IPS-NIHi7 (cell line): ENCODE data around the gene DNM3.
A peak's percentile ranks its signal among the peaks of the same experiment; 100 is the strongest.
"Not testable (repeated sequence)": the region's sequence is repeated elsewhere in the genome, so short reads cannot be mapped to it uniquely, and the experiment has no call there.

Experiments
- DNase-seq: peaks from one replicate; pipeline ENCODE4 v3.0.0; 2012; ENCODE audit warnings: mixed read lengths; ENCODE audit errors: extremely low spot score

Gene DNM3

GRCh38 chr1:172277989-172278388 lies 436.7 kb downstream of the DNM3 start:
- no peak for DNase-seq

- peak; percentile 35 for DNase-seq
Observed at GRCh38 chr1:172278478-172278877, 437.2 kb downstream of the DNM3 start.

DNA sequence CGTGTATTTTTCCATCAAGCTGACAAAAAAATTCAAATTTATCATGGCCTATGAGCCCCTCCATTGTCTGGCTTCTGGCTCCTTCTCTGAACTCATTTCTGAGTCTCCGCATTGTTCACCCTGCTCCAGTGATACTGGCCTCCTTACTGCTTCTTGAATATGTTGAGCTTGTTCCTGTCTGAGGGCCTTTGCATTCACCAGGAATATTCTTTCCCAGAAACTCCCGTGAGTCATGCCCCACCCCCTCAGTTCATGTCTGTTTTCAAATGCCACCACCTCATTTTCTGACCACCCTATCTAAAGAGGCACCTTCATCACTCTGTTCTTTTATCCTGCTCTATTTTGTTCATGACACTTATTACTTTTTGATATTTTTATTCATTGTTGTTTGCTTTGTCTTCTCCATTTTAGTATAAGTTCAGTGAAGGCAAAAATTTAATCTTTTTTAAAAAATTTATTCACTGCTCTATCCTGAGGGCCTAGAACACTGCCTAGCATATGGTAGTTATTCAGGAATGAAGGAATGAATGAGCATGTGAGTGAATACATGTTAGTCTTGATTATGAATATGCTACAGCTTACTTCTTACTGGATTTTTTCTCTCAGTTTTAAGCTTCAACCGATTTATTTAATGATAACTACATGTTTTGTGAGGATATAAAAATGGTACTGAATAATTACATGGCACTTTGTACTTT lies 438.8 kb downstream of the DNM3 start:
- no peak for DNase-seq

- DNase-seq = no peak
Observed at GRCh38 chr1:172283766-172284165, 442.5 kb downstream of the DNM3 start.

DNA sequence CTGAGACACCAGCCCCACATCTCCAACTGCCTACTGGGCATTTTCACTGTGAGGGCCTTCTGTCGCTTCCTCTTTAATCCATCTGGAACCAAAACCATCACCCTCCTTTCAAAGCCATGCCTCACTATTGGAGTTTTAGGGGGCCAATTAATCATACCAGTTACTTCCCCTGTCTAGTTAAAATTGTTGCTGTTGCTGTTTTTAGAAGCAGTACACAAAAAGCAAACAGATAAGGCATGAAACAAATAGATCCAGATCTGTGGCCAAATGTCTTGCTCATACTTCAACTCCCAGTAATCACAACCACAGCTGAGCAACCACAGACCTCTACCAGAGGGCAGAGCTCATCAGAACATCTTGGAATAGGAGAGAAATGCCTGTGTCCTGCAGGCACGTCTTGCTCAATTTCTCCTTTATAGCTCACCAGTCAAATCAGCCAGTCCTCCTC lies 445.4 kb downstream of the DNM3 start:
- DNase-seq = no peak

GRCh38 chr1:172287208-172287607 lies 445.9 kb downstream of the DNM3 start:
- DNase-seq = no peak

DNA sequence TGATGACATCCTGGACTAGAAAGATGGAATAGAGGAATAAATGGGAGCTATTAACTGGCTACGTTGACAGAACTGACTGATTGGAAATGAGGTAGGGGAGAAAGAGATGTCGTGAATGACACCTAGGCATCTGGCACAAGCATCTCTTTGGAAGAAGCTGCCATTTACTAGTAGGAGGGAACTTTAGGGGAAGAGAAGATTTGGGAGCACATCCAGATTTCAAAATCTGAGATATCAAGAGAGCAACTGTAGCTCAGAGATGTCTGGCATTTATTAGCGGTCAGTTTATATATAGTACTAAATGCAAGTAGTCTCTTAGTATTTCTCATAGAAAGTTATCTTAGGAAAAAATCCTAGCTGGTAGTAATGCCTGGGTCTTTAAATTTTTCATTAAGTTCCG lies 447.3 kb downstream of the DNM3 start:
- DNase-seq = no peak

- DNase-seq = no peak
Observed at GRCh38 chr1:172289448-172289847, 448.1 kb downstream of the DNM3 start.

DNA sequence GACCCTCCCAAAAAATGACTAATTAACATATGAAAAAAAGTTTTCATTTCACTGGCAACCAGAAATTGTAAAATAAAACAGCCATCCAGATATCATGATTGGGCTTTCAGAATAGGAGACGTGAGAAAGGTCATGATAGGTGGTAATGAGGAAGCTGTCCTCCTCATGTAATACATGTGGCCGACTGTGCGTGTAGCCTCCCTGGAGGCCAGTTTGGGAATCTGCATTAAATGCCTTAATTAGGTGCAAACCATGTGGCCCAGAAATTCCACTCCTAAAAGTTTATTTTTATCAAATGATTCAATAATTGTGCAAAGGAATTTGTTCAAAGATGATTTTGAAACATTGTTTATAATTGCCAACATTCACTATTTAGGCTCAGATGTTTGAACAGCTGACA lies 451.5 kb downstream of the DNM3 start:
- DNase-seq = no peak

GRCh38 chr1:172293429-172293828 lies 452.1 kb downstream of the DNM3 start:
- DNase-seq = no peak

GRCh38 chr1:172298141-172298540 lies 456.8 kb downstream of the DNM3 start:
- no peak for DNase-seq

GRCh38 chr1:172298911-172299310 lies 457.6 kb downstream of the DNM3 start:
- no peak for DNase-seq

GRCh38 chr1:172299515-172299914 lies 458.2 kb downstream of the DNM3 start:
- DNase-seq = no peak

DNA sequence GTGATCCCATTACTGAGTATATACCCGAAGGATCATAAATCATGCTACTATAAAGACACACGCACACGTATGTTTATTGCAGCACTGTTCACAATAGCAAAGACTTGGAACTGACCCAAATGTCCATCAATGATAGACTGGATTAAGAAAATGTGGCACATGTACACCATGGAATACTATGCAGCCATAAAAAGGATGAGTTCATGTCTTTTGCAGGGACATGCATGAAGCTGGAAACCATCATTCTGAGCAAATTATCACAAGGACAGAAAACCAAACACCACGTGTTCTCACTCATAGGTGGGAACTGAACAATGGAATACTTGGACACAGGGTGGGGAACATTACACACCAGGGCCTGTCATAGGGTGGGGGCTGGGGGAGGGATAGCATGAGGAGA lies 466.2 kb downstream of the DNM3 start:
- not testable (repeated sequence) for DNase-seq

DNA sequence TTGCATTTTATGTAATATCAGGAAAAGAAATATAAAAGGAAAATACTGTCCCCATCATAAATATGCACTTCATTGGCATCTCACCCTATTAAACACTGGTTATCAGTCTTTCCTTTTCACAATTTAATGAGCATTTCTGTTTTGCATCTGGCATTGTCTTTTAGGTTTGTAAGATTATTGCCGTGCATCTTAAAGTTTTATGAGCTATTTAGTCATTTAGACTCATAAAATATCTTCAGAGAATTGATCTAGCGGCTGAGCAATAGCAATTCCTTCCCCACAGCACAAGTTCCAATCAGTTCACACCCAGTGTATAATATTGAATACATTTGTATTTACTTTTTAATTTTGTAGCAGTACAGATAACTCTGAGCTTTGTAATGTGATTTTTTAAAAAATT lies 466.8 kb downstream of the DNM3 start:
- DNase-seq = no peak

- DNase-seq = no peak
Observed at GRCh38 chr1:172308577-172308976, 467.3 kb downstream of the DNM3 start.

DNA sequence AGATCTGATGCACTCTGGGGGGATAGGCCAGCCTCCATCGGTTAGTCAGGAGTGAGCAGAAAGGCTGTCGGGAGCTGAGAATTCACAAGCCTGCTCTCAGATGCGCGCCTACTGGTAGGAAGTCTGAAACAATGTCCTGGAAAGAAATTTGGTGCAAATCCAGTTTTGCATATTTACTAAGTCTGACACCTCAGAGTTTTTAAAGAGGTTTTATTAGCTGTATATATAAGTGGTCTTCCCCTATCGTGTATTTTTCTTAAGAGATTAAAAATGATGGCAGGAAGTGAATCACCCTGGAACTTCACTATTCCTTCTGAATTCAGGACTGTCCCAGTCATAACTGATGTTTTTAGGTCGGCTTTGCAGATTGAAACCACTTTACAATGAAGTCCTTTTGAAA lies 479.4 kb downstream of the DNM3 start:
- no peak for DNase-seq

DNA sequence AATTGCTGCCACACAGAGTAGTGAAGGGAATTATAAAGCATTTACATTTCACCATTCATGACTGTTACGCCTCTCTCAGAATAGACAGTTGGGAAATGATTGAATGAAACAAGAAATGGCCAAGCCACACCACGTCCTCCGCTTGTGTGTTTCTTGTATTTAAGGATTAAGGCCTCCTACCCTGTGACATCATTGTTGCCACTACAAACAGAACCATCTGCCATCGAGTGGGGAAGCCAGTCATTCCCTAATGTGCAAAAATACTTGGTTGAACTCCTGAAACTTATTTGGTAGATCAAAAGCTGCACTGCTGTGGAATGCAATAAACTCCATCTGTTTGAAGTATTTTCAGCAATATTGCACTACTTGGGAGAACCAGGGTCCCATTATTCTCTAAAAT lies 480.2 kb downstream of the DNM3 start:
- DNase-seq = no peak

DNA sequence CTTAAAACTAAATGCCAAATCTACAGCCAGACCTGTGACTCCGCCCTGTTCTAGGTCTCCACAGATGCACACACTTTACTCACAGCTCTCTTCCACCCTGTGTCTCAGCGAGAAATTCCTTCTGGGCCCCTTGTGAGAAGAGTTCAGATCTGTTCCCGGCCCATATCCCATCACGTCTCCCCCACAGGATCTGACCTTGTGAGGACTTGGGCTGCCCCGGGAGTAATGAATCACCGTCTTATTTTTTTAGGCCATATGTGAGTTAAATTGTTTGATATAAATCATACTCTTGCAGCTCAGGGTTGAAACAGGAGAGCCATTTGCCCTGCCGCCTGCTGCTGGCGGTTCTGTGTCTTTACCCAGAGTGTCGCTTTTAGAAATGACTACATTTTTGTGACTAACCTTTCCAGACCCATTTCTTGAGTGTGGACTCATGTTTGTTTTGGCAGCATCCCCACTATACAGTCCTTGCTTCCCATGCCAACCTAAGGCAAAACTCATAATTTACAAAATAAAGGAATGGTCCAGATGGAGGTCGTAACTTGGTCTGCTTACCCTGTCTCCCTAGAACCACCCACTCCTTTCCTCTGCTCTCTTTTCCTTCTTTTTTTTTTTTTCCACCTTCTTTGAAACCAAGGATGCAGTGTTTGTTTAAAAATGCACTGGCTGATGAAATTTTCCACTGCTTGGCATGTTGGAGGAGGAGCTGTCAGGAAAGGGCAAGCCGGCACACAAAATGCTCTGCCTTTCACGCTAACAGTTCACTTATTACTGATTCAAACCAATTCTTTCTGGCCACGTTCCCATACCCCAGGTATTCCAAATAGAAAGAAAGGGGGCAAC lies 481.1 kb downstream of the DNM3 start:
- no peak for DNase-seq

DNA sequence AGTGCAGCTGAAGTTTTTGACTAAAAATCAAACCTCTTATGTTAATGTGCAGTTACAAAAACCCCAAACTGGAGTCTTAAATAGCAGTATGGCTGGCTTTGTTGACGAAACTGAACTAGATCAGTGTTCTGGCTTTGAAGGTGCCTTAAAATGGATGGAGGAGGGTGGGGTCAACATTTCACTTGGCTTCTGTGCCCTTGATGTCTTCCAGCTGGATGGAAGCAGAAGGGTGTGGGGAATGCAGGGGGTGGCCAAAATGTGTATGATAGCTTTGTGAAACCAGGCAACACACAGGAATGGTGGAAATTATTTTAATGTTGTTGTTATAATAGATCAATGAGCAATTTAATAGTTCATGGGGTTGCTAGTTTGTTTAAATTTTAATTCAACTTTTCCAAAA lies 482.4 kb downstream of the DNM3 start:
- DNase-seq = no peak

- no peak for DNase-seq
Observed at GRCh38 chr1:172324086-172324485, 482.8 kb downstream of the DNM3 start.

GRCh38 chr1:172324761-172325160 lies 483.5 kb downstream of the DNM3 start:
- no peak for DNase-seq

DNA sequence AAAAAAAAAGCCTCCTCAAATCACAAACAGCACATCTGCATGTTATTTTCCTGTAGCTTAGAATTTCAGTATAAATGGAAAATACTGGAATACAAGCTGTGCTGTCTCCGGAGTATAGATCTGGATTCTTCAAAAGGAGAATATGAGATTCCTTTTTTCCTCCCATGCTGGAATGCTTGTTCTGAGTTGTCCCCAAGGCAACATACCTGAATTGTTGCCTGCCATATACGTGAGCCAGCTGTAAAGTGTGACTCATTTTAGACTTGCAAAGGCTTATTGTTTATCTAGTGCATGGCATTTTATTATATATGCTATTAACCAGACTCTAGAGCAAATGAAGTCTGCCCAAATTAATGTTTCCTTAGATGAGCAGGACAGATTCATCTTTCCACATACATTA lies 484.2 kb downstream of the DNM3 start:
- no peak for DNase-seq
